Measurements from ENCODE around the gene PPIB.

The PPIB gene

GRCh38 chr15:64149424-64149823, 13.4 kb downstream of the PPIB start (continued):
- no peak for TF ChIP-seq PBX3 (CRISPR knock-in tag; IDR thresholded peaks at IDR 0.05)
- TF ChIP-seq ZNF777 (tag by site-specific recombination; IDR thresholded peaks at IDR 0.05; ENCODE audit: borderline replicate concordance) = no peak
- no peak for TF ChIP-seq TRIM28 (IDR thresholded peaks at IDR 0.05; ENCODE audit: borderline replicate concordance, low read length)
- TF ChIP-seq GLIS2 (tag by site-specific recombination; IDR thresholded peaks at IDR 0.05) = no peak
- TF ChIP-seq ZNF792 (tag by site-specific recombination; IDR thresholded peaks at IDR 0.05) = no peak
- TF ChIP-seq ZNF274 (IDR thresholded peaks at IDR 0.05; ENCODE audit: low read length) = no peak
- TF ChIP-seq ZNF274 (tag by site-specific recombination; IDR thresholded peaks at IDR 0.05; ENCODE audit: borderline replicate concordance) = no peak
- TF ChIP-seq ZNF518A (tag by site-specific recombination; conservative IDR thresholded peaks at IDR 0.05; ENCODE audit: low read depth) = no peak
- no peak for TF ChIP-seq ZNF391 (tag by site-specific recombination; IDR thresholded peaks at IDR 0.05; ENCODE audit: borderline replicate concordance, low read depth)
- TF ChIP-seq ZBTB26 (tag by site-specific recombination; optimal IDR thresholded peaks at IDR 0.05) = no peak
- no peak for TF ChIP-seq RBAK (tag by site-specific recombination; IDR thresholded peaks at IDR 0.05)
- TF ChIP-seq ZNF624 (tag by site-specific recombination; IDR thresholded peaks at IDR 0.05) = no peak
- TF ChIP-seq ZNF658 (tag by site-specific recombination; IDR thresholded peaks at IDR 0.05) = no peak
- peak; percentile 26; the same call in 1 of the 2 replicates for TF ChIP-seq PRDM10 (tag by site-specific recombination; IDR thresholded peaks at IDR 0.05)
- no peak for TF ChIP-seq KLF9 (tag by site-specific recombination; IDR thresholded peaks at IDR 0.05; ENCODE audit: low read depth)
- no peak for TF ChIP-seq ZNF549 (tag by site-specific recombination; IDR thresholded peaks at IDR 0.05)
- TF ChIP-seq BCL11B (tag by site-specific recombination; IDR thresholded peaks at IDR 0.05; ENCODE audit: low read depth) = no peak
- TF ChIP-seq ZNF501 (tag by site-specific recombination; IDR thresholded peaks at IDR 0.05) = no peak
- peak; percentile 15; the same call in 1 of the 2 replicates for TF ChIP-seq ZNF654 (tag by site-specific recombination; IDR thresholded peaks at IDR 0.05; ENCODE audit: low read depth)
- TF ChIP-seq ZBTB1 (tag by site-specific recombination; IDR thresholded peaks at IDR 0.05) = no peak
- TF ChIP-seq ZNF660 (tag by site-specific recombination; IDR thresholded peaks at IDR 0.05) = no peak
- TF ChIP-seq SALL2 (tag by site-specific recombination; IDR thresholded peaks at IDR 0.05; ENCODE audit: borderline replicate concordance) = no peak
- no peak for TF ChIP-seq ZNF645 (tag by site-specific recombination; IDR thresholded peaks at IDR 0.05)
- no peak for TF ChIP-seq KLF7 (tag by site-specific recombination; IDR thresholded peaks at IDR 0.05; ENCODE audit: borderline replicate concordance)
- no peak for TF ChIP-seq ZNF112 (tag by site-specific recombination; IDR thresholded peaks at IDR 0.05)
- TF ChIP-seq KLF8 (tag by site-specific recombination; IDR thresholded peaks at IDR 0.05) = no peak
- peak; percentile 68 for TF ChIP-seq ZNF341 (tag by site-specific recombination; IDR thresholded peaks at IDR 0.05; ENCODE audit: low read depth)
- no peak for TF ChIP-seq ZNF350 (tag by site-specific recombination; IDR thresholded peaks at IDR 0.05)
- no peak for TF ChIP-seq ZNF596 (tag by site-specific recombination; IDR thresholded peaks at IDR 0.05)
- no peak for TF ChIP-seq ZNF302 (tag by site-specific recombination; IDR thresholded peaks at IDR 0.05; ENCODE audit: low read depth)
